Gastroesophageal sphincter (tissue), 3 donors: ENCODE measurements around the gene IRF3.

Source experiments
- POLR2A ChIP-seq, 2 donors: fragments of 450-650 bp; IDR thresholded peaks; one replicate each; pipeline ENCODE4 v1.6.1; 2017; ENCODE audit warnings: antibody characterized with exemption in 2 of 2, mild to moderate bottlenecking in 2 of 2, moderate library complexity in 1 of 2
- TF ChIP-seq, protein P1 (sequence below), 4 experiments: fragments of 200-600 bp in 2 of 4; fragments of 450-650 bp in 2 of 4; sonication (generic) in 1 of 4; IDR thresholded peaks; one replicate each; pipeline ENCODE4 v1.5.1; 2017 to 2019; ENCODE audit warnings: antibody characterized with exemption in 4 of 4, mild to moderate bottlenecking in 2 of 4, moderate library complexity in 2 of 4

DNA sequence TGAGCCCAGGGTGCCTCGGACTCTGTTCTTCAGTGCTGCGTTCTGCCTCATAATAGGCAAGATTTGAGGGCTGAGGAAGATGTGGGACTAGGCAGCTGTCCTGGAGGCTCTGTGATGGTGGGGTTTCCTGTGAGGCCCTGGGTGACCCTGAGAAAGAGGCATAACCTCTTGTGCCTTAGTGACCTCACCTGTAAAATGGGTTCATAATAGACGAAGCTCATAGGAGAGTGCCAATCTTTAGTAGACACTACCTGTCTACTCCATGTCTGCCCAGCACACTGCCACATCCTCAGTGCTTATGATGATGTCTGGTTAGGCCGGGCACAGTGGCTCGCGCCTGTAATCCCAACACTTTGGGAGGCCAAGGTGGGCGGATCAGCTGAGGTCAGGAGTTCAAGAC, 49.1 kb downstream of the IRF3 start:
- TF ChIP-seq, protein P1, sequence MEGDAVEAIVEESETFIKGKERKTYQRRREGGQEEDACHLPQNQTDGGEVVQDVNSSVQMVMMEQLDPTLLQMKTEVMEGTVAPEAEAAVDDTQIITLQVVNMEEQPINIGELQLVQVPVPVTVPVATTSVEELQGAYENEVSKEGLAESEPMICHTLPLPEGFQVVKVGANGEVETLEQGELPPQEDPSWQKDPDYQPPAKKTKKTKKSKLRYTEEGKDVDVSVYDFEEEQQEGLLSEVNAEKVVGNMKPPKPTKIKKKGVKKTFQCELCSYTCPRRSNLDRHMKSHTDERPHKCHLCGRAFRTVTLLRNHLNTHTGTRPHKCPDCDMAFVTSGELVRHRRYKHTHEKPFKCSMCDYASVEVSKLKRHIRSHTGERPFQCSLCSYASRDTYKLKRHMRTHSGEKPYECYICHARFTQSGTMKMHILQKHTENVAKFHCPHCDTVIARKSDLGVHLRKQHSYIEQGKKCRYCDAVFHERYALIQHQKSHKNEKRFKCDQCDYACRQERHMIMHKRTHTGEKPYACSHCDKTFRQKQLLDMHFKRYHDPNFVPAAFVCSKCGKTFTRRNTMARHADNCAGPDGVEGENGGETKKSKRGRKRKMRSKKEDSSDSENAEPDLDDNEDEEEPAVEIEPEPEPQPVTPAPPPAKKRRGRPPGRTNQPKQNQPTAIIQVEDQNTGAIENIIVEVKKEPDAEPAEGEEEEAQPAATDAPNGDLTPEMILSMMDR (IDR thresholded peaks at IDR 0.05), result no peak
- TF ChIP-seq POLR2A (IDR thresholded peaks at IDR 0.05), result no peak
